Measurements from ENCODE around the gene C6orf15.

C6orf15 gene

GRCh38 chr6:31090973-31091364 is 21.4 kb downstream of the C6orf15 start:
- no peak overlapping the region for H3K27ac ChIP-seq
- TF ChIP-seq CTCF (conservative IDR thresholded peaks at IDR 0.05) = no peak

GRCh38 chr6:31090275-31090972 is 22.0 kb downstream of the C6orf15 start:
- no peak for TF ChIP-seq CTCF (conservative IDR thresholded peaks at IDR 0.05)
- no peak overlapping the region for H3K27ac ChIP-seq

GRCh38 chr6:31087494-31088089 is 24.8 kb downstream of the C6orf15 start:
- TF ChIP-seq CTCF (conservative IDR thresholded peaks at IDR 0.05) = peak; percentile 79
- H3K27ac ChIP-seq = peak overlapping the region; percentile 24; the same call in 1 of the 2 replicates

GRCh38 chr6:31086788-31087440 is 25.5 kb downstream of the C6orf15 start:
- TF ChIP-seq CTCF (conservative IDR thresholded peaks at IDR 0.05) = no peak
- H3K27ac ChIP-seq = peak overlapping the region; percentile 24; the same call in 1 of the 2 replicates

- TF ChIP-seq CTCF (conservative IDR thresholded peaks at IDR 0.05) = 0 out of 2 replicates have a peak, but pooled peaks have one; percentile 17
- H3K27ac ChIP-seq = no peak overlapping the region
These were observed 28.5 kb downstream of the C6orf15 start for GRCh38 chr6:31083742-31084354.

- TF ChIP-seq CTCF (conservative IDR thresholded peaks at IDR 0.05) = no peak
These were observed 30.5 kb downstream of the C6orf15 start for GRCh38 chr6:31081872-31082271.

GRCh38 chr6:31079656-31080261 is 32.6 kb downstream of the C6orf15 start:
- peak; percentile 92 for TF ChIP-seq CTCF (conservative IDR thresholded peaks at IDR 0.05)
- H3K27ac ChIP-seq = peak overlapping the region; percentile 55; the same call in 1 of the 2 replicates

More at GRCh38 chr6:31081872-31082271, 30.5 kb downstream of the C6orf15 start:
- H3K27ac ChIP-seq = no peak overlapping the region

Measured in VCaP (cell line).